Colonic mucosa (tissue), 4 donors: ENCODE results near the gene RCVRN. TPM values are rescaled to one million over a fixed set of nuclear protein-coding genes. Genes with fewer than 3 reads are reported as not detected.

ENCODE experiments used
- DNase-seq: peaks from one replicate; pipeline ENCODE4 v3.0.0-alpha.2; 2020
- H3K27ac ChIP-seq: fragments of 200-600 bp; one replicate; pipeline ENCODE4 v1.8.0; 2021
- H3K27me3 ChIP-seq: fragments of 200-600 bp; one replicate; pipeline ENCODE4 v1.8.0; 2021
- H3K36me3 ChIP-seq: fragments of 200-600 bp; one replicate; pipeline ENCODE4 v1.8.0; 2021
- H3K4me1 ChIP-seq: fragments of 200-600 bp; one replicate; pipeline ENCODE4 v1.8.0; 2021; ENCODE audit warnings: mild to moderate bottlenecking
- H3K4me3 ChIP-seq: fragments of 200-600 bp; one replicate; pipeline ENCODE4 v1.8.0; 2021
- H3K9ac ChIP-seq, 2 donors: one replicate each; pipeline ENCODE4 v1.7.0; 2013; ENCODE audit warnings: control low read depth in 2 of 2, low read depth in 2 of 2, low read length in 2 of 2
- H3K9me3 ChIP-seq: fragments of 200-600 bp; one replicate; pipeline ENCODE4 v1.8.0; 2021
- CTCF ChIP-seq: fragments of 200-600 bp; IDR thresholded peaks from one replicate; pipeline ENCODE4 v1.8.0; 2022; ENCODE audit warnings: antibody characterized with exemption, mild to moderate bottlenecking
- intact Hi-C: fragments of 100-400 bp; cut with DNase I; formaldehyde crosslinking; loops from one replicate; pipeline ENCODE4 v1.14.1; 2022
- total RNA-seq, 2 donors: library from RNA; stranded (reverse); fragmentation: NEBNext Ultra II Directional in 1 of 2; extraction: Animal tissue kit (Norgen Biotek cat#: 25700) in 1 of 2; gene quantifications; one replicate each; pipeline ENCODE4 v1.2.1, GENCODE V29; 2021
- donor health status: healthy.
- donor health status: DM: no; HTN: no; CAD: no.
- donor health status: DM: no; HTN: no; CAD: no.

RCVRN gene
- total RNA-seq, 2 donors from 2014 or later, result not detected

GRCh38 chr17:9850151-9850550 lies 54.9 kb downstream of the RCVRN start:
- H3K9ac ChIP-seq, result no peak overlapping the region
- H3K27me3 ChIP-seq, result no peaks in the 10 kb centered on the region
- no peak overlapping the region for H3K4me3 ChIP-seq
- intact Hi-C loops, result no loop called here
- DNase-seq, result no peak
- no peaks in the 10 kb centered on the region for H3K36me3 ChIP-seq
- no peak for TF ChIP-seq CTCF
- no peaks in the 10 kb centered on the region for H3K4me1 ChIP-seq
- no peak overlapping the region for H3K27ac ChIP-seq
- H3K9me3 ChIP-seq, result no peaks in the 10 kb centered on the region

Other genes with a start within 250 kb of the RCVRN start
- under 1 TPM in 1 of 2 donors, not detected in 1; 0.40 TPM for gene DHRS7C, start 113.7 kb downstream of the RCVRN start, total RNA-seq
- not detected for gene GSG1L2, start 83.2 kb downstream of the RCVRN start, total RNA-seq
- gene GLP2R, start 79.3 kb downstream of the RCVRN start, total RNA-seq, result 1 to 10 TPM; 2.1 to 4.8 TPM